ENCODE data around the gene IBA57.
"Not testable (repeated sequence)": the region's sequence is repeated elsewhere in the genome, so short reads cannot be mapped to it uniquely, and the experiment has no call there.

The IBA57 gene

DNA sequence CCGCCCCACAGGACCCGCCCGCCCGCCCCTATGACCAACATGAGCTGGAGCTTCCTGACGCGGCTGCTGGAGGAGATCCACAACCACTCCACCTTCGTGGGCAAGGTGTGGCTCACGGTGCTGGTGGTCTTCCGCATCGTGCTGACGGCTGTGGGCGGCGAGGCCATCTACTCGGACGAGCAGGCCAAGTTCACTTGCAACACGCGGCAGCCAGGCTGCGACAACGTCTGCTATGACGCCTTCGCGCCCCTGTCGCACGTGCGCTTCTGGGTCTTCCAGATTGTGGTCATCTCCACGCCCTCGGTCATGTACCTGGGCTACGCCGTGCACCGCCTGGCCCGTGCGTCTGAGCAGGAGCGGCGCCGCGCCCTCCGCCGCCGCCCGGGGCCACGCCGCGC is 7.9 kb upstream of the IBA57 start:
- DNase-seq, result no peak

DNA sequence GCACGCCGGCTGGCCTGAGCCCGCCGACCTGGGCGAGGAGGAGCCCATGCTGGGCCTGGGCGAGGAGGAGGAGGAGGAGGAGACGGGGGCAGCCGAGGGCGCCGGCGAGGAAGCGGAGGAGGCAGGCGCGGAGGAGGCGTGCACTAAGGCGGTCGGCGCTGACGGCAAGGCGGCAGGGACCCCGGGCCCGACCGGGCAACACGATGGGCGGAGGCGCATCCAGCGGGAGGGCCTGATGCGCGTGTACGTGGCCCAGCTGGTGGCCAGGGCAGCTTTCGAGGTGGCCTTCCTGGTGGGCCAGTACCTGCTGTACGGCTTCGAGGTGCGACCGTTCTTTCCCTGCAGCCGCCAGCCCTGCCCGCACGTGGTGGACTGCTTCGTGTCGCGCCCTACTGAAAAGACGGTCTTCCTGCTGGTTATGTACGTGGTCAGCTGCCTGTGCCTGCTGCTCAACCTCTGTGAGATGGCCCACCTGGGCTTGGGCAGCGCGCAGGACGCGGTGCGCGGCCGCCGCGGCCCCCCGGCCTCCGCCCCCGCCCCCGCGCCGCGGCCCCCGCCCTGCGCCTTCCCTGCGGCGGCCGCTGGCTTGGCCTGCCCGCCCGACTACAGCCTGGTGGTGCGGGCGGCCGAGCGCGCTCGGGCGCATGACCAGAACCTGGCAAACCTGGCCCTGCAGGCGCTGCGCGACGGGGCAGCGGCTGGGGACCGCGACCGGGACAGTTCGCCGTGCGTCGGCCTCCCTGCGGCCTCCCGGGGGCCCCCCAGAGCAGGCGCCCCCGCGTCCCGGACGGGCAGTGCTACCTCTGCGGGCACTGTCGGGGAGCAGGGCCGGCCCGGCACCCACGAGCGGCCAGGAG is 7.2 kb upstream of the IBA57 start:
- no peak for DNase-seq

DNA sequence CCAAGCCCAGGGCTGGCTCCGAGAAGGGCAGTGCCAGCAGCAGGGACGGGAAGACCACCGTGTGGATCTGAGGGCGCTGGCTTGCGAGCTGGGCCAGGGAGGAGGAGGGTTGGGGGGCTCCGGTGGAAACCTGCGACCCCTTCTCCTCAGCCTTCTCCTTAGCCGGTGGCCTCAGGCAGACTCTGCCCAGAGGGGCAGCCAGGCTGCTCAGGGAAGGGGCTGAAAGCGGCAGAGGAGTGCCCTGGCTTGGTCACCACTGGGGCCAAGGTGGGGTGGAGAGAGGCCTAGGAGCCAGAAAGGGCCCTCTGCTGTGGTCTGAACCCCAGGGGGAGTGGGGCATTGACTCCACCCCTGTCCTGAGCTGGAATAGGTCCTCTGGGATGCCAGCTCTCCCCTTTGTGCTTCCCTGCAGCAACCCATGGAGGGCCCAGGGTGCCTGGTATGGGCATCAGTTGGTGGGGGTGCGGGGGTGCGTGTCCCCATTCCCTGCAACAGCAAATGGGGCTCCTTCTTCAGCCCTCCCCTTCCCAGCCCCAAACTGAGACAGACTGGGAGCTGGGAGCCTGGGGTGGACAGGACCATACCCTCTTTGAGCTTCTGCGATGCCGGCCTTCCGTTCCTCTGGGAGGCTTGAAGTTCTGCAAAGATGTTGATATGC is 6.5 kb upstream of the IBA57 start:
- no peak for DNase-seq

DNA sequence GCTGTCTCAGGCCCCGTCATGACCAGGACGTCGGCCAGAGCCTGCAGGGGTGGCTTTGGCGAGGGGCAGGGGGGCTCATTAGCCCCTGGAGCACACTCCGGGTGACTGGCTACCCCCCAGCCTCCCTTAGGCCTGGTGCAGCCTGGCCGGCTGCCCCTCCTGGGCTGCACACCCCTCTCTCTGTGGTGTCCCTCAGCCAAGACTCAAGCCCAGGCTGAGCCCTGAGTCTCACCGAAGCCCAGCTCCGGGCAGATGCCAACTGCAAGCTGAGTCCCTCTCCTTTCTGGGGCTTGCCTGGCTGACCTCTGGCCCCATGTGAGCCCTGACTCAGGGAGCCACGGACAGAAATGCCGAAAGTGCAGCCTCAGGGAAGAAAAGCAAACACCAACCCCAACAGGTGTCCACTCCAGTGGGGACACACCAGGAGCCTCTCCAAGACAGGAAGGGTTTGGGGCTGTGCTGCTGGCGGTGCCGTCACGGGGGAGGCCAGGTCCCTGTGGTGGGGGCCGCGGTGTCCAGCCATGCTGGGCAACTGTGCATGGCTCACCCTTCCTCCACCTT is 5.3 kb upstream of the IBA57 start:
- DNase-seq, result no peak

DNA sequence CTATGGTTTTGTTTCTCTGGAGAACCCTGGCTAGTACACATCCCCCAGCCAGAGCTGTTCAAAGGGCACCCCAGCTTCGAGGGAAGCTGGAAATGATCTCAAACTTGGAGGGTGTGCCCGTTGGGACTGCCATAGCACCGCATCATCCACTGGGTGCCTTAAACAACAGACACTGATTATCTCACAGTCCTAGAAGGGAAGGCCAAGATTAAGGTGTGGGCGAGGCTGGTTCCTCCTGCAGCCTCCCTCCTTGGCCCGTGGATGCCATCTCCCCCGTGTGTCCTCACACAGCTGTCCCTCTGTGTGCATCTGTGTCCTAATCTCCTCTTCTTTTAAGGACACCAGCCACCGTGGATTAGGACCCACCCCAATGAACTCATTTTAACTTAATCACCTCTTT is 4.2 kb upstream of the IBA57 start:
- no peak for DNase-seq

DNA sequence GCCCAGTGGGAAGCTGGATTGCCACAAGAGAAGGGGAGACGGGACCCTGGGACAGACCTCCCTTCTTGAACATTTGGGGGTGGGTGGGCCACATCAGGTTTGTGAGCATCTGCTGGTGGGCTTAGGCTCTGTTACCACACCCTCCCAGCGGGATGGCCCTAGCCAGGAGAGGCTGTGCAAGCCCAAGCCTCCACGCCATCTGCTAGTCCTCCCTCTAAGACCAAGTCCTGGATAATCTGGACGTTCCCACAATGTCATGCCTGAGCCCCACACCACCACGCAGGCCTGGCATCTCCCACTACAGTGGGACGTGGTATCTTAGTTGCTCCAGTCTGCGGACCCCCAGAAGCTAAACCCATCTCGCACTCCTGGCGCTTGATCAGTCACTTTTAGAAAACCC is 3.7 kb upstream of the IBA57 start:
- DNase-seq, result no peak

DNA sequence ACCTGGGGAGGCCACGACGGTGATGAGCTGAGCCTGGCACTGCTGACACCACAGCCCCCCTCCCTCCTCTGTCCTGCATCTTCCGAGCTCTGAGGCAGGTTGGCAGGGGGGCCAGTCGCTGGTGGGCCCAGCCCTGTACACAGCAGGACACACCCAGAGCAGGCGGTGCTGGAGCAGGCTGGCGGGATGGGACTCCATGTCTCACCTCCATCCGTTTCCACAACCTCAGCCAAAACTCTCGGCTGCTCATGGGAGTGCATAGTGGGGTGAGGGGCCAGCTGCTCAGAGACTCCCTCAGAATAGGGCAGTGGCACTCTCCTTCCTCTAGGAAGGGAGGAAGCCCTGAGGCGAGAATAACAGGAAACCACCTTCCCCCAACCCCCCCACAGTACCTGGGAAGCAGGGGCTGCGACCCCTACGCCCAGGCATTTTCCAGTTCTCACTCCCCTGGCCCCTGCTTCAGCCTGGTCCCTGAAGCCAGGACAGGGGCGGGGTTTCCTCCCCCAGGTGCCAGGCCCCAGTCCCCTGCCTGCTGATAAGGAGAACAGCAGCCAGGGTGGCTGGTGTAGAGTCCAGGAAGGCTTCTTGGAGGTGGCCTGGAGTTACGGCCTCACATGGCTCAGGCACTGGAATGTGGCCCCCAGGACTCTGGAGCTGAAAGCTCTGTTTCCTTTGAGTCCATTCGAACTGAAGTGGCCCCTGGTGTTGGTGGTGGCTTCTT is 3.2 kb upstream of the IBA57 start:
- DNase-seq, result no peak

DNA sequence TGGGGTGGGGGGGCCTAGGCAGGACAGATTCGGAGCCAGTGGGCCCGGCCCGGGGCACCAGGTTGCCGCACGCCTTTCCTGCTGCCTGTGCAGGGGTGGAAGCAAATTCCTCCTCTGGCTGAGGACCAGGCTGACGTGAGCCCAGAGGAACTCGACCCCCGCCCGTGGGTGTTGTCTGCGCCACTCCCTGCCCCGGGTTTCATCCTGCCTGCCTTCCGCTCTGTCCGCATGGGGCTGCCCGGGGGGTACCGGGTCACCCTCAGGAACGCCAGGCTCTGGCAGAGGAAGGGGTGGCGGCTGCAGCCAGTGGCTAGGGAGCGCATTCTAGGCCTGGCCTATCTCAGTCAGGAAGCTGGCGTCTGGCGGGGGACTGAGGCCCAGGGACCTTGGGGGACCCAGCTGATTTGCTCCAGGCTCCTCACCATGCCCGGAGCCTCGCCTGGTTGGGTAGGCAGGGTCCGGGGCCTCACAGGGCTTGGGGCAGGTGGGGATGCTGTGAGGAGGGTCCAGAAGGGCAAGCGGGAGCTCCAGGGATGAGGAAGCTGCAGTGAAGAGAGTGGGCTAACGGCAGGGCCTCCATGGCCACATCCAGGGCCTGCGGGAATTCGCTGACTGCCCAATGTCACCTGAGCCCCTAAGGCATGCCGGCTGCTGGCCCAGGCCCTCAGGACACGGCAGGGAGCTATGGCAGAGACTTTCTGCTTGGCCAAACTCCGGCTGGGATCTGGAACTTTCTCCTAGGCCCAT is 2.4 kb upstream of the IBA57 start:
- no peak for DNase-seq

DNA sequence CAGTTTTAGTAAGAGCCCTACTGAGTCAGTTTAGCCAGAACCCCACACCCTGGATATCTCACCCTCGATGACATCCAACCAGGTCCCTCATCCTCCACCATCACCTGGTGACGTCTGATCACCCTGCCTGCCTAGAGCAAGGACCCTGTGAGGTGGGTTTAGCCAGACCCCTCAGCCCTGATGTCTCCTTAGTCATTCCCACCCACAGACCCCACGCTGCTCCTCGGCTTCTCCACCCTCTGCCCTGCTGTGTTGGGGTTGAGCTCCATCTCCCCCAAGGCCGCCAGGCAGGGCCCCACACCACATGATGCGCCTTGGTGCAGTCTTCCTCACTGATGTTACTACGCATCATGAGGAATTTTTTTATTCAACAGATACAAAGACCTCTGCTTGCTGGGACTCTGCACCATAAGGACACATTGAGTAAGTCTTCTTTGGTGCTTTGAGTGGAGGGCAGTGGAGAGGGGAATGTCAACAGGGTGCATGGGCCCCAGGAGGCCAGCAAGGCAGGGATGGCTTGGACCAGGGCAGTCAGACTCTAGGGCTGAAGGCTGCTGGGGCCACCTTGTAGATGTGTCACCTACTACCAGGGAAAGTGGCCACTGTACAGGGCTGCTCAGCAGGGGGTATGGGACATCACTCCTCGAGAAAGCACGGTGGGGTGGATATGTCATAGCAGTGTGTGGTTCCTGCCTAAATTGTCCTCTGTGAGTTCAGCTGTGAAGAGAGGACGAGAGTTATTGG is 1.7 kb upstream of the IBA57 start:
- no peak for DNase-seq

DNA sequence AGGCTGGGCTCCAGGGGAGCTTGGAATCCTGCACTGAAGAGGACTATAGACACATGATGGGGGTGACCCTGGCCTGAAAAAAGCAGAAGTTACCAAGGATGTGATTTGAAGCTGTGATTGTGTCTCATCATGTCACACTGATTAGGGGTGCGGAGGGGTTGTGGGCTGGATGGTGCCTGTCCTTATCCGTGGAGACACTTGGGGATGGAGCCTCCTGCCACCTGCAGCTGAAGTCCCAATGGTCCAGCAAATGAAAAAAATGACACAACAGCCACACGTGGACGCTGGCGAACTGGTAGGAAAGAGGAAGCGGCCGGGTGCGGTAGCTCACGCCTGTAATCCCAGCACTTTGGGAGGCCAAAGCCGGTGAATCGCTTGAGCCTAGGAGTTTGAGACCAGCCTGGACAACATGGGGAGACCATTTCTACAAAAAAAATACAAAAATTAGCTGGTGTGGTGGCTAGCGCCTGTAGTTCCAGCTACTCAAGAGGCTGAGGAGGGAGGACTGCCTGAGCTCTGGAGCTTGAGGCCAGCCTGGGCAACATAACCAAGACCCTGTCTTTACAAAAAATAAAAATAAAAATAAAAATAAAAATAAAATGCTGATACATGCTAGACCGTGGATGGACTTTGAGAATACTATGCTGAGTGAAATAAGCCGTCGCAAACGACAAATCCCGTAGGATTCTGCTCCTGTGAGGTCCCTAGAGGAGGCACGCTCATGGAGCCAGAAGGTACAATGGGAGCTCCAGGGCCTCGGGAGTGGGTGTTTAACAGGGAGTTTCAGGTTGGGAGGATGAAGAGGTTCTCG is 838 bp upstream of the IBA57 start:
- no peak for DNase-seq

DNA sequence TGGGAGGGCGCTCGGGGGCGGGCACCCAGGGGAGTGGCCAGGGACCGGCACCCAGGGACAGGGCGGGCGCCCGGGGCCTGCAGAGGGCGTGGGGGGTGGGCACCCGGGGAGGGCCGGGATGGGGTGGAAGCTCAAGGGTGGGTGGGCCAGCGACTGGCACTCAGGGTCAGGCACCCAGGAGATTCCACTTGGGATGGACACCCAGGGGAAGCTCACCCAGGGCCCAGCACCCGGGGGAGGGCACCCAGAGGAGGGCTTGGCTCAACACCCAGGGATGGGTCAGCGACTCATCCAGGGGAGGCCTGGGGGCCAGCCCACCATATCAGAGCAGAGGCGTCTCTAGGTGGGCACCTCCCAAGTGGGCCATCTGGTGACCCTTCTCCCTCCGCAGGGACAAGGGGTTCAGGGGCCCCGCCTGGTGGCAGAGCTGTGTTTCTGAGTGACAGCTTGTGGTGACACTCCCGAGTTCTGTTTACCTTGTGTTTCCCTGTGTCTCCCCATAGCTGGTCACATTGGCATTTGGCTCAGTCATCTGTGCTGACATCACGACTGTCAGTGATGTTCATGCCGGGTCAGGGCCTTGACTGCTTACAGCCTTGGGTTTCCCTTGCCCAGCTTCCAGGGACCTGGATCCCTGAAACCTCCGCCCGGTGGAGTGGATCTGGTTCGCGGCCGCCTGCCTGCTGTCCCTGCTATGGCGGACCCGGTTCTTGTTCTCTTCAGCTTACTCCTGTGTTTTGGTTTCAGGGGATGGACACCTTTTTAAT is 749 bp downstream of the IBA57 start:
- DNase-seq, result no peak

DNA sequence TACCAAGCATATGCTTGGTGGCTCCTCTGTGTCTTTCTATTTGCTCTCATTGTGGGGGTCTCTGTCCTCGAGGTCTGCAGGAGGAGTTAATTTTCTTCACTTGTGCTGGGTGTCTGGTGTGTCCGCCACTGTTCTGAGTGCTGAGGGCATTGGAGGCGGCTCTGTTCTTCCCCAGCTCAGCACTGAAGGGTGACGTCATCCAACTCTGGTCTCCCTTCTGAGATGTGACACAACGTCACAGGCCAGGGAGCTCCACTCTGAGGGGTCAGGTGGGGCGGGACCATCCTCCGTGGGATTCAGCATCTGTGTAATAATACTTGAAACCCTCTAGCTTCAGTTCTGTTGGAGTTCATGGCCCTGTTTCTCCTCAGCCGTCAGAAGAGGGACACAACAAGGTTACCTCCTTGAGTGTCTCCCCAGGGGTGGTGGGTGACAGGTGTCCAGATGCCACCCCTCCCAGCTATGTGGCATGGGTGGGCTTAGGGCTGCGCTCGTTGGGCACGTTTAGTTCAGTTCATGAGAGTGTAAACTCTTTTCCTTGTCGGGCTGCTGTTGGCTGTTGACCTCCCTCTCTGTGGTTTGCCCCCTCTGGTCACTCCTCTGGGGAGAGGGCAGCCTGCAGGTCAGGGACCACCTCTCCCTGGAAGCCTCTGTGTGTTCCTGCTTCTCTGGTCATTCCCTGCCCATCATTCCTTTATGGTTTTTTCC is 3.1 kb downstream of the IBA57 start:
- DNase-seq, result no peak

DNA sequence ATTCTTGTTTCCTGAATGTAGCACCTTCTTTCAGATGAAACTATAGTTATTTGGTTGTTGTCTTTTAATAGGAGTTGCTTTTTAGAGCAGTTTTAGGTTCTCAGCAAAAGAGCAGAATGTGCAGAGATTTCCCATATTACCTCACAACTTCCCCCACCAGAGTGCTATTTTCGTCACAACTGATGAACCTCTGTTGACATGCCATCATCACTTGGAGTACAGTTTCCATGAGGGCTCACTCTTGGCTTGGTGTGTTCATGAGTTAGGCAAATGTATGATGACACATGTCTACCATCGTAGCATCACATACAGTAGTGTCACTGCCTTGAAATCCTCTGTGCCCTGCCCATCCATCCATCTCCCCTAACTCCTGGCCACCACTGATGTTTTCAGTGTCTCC is 3.7 kb downstream of the IBA57 start:
- no peak for DNase-seq

DNA sequence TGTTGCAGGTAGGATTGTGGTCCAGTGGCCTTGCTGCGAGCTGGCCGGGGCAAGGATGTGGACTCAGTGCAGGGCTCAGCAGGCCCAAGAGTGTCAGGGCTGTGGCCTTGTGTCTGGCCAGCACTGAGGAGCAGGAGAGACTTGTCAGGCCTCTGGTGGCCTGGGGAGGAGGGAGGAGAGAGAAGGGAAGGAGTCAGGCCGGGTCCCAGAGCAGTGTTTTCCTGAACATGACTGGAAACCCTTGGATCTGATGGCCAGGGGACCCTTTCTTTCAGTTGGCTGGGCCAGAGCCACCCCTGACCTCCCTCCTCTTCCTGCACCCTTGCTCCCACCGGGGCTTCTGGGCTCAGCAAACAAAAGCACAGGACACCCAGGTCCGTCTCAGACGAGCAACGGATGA is 5.1 kb downstream of the IBA57 start:
- DNase-seq, result no peak

DNA sequence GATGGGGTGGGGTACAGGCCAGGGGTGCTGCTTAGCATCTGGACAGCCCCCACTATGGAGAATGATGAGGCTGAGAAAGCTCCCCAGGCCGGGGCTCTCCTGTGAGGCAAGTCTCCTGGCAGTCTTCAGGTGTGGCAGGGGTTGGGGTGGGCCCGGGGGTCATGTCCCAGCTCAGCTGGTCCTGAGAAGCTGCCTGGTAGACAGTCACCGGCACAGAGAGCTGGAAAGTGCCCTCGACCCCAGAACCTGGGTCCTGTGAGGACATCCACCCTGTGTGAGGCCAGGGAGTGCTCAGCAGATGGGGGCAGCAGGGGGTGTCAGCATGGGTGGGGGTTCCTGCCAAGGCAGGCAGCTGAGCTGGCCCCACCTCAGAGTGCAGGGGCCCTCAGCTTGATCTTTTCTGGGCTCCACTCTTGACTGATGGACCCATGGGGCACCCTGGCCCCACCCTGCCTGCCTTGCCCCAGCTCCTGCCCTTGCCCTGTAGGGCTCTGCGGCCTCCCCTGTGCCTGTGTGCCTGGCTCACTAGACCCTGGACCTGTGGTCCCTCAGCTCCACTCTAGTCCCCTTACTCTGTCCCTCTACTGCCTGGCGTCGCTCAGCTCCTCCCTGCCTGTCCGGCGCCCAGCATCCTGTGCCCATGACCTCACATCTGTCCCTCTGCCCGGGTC is 5.8 kb downstream of the IBA57 start:
- no peak for DNase-seq

DNA sequence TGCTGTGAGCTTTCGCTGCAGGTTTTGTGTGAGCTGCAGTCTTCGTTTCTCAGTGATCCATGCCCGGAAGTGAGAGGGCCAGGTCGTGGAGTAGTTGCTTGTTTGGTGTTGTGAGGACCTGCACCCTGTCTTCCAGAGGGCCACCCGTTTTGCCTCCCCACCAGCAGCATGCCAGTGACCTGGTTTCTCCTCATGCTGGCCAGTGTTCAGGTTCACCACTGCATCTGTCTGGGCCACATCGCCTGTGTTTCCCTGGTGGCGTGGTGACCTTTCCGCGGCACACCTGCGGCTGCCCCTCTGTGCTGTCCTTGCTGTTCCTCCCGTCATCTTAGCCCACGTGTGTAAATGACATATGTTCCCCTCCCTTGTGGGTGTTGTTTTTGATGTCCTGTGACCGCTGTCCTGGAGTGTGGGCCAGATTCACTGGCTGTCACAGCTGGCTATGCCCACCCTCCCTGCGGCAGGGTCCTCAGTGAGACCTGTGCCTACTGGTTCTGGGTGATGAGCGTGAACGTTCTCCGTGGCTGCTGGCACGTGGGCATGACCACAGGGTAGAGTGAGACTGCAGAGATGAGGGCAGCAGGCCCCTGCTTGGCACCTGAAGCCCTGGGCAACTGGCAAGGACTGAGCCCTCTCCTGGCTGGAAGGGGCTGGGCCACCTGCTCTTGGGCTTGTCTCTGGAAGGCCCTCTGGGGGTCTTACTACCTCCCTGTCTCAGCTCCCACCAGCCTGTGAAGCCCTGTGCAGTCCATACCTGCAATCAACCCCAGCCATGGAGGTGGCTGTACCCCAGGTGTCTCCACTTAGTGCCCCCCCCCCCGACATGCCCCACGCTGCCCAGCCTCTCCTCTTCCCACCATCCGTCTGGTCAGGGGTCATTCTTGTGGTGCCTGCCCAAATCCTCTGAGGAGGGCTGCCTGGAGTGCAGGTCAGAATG is 7.3 kb downstream of the IBA57 start:
- DNase-seq, result no peak

DNA sequence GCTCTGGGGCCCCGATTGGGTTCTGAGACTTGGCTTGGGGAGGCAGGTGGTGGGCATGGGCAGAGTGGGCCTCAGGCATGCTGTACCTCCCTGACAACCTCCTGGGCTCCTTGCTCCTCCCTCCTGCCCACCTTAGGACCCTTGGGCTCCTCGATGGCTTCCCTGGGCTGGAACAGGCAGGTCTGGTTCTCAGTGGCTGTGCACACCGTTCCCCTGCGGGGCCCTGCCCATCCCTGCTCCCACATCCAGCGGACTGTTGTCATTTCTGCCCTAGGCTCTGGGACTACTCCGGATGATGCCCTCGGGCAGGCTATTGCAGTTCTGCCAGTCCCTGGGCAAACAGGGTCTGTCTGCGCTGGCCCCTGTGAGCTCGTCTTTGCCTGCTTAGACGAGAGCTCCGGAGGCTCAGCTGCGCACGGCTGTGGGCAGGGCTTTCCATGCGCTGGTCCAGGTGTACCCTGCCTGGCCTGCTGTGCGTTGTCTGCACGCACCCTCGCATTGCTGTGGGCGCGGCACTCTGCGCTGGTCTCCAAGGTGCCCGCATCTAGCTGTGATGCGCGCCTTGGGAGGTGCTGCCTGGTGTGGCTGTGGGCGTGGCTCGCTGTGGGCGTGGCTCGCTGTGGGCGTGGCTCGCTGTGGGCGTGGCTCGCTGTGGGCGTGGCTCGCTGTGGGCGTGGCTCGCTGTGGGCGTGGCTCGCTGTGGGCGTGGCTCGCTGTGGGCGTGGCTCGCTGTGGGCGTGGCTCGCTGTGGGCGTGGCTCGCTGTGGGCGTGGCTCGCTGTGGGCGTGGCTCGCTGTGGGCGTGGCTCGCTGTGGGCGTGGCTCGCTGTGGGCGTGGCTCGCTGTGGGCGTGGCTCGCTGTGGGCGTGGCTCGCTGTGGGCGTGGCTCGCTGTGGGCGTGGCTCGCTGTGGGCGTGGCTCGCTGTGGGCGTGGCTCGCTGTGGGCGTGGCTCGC is 8.2 kb downstream of the IBA57 start:
- not testable (repeated sequence) for DNase-seq

Measured in NCI-H2227 treated with DMSO at 0.1 percent for 48 hours (cell line).